GM19035 (cell line): ENCODE measurements around the gene COL4A3.
A peak's percentile ranks its signal among the peaks of the same experiment; 100 is the strongest.

ENCODE experiments used
- ATAC-seq: cut with Tn5 transposase; IDR thresholded peaks from one replicate; pipeline ENCODE4 v1.9.1; 2021; ENCODE audit not compliant: unreplicated experiment

Gene COL4A3

DNA sequence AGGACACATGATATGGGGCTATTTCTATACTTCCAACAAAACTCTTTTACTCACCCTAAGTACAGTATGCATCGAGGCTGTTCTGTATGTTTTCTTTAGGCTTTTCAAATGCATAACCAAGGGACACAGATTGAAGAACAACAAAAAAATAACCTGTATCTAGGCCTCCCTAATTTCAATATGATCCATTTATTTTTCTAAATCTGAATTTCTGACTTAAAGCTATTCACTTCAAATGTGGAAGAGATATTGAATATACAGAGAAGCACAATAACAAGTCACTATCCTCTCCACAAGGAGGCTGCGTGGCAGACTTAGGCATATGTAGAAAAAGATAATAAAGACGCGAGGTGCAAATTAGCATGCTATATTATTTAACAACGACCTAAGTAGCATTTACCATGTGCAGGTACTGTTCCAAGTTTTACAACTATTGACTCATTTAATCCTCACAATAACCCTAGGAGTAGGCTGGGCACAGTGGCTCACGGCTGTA is 121.4 kb downstream of the COL4A3 start:
- ATAC-seq: no peak

- no peak for ATAC-seq
Observed at GRCh38 chr2:227287771-227288170, 123.3 kb downstream of the COL4A3 start.

DNA sequence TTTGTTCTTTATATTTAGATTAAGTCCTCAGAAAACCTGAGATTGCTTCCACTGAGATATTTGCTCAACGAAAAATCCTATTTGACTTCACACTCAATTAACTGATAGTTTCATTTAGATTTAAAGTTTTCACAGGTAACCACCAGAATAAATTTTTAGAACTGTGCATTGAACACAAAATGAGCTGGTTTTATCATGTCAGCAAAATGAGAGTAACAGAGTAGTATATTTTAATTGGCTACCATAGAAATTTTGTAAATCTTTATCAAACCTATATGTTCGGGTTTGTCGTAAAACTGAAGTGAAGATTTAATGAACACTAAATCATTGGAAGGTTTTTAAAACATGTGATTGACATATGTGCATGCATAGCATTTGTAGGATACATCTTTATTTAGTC is 127.9 kb downstream of the COL4A3 start:
- no peak for ATAC-seq

DNA sequence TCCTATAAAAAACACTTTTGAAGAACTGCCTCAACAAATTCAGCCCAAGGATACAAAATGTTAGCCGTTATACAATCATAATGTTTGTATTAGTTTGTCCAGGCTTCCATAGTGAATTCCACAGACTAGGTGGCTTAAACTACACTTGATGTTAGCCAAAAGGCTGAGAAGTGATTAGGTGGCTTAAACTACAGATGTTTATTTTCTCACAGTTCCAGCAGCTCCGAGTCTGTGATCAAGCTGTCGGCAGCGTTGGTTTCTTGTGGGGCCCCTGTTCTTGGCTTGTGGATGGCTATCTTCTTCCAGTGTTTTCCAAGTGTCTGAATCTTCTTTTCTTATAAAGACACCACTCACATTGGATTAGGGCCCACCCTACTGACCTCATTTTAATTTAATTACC is 129.1 kb downstream of the COL4A3 start:
- no peak for ATAC-seq

DNA sequence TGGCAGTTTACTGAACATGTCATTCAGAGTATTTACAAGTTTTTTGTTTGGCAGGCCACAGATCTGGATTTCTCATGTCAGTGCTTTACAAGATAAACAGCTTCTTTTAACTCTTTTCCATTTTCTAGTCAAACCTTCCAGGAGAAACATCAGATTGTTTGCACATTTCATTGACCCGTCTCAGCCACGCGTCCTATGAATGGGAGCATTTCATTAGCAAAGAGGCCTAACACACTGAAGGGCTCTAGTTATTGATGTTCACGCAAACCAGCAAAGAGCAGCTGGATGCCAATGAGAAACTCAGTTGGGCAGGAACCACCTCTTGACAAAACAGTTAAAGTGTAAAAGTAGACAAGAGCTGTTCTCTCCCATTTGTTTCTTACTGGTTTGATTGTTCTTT is 131.4 kb downstream of the COL4A3 start:
- no peak for ATAC-seq

GRCh38 chr2:227296671-227297405 is 132.4 kb downstream of the COL4A3 start:
- no peak for ATAC-seq

GRCh38 chr2:227301523-227301922 is 137.1 kb downstream of the COL4A3 start:
- no peak for ATAC-seq

DNA sequence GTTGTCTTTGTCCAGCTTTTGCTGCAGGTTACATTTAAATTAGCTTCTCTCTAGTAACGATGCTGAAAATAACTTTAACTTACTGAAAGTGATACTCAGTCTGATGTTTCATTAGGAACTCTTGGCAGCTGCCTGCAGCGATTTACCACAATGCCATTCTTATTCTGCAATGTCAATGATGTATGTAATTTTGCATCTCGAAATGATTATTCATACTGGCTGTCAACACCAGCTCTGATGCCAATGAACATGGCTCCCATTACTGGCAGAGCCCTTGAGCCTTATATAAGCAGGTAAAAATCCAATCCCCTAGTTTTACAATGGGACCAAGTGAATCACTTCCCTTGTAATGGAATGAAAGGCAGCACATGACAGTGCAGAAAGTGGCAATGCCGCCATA is 144.4 kb downstream of the COL4A3 start:
- ATAC-seq: peak; percentile 71

GRCh38 chr2:227310756-227311110 is 146.3 kb downstream of the COL4A3 start:
- no peak for ATAC-seq

GRCh38 chr2:227311861-227312506 is 147.6 kb downstream of the COL4A3 start:
- no peak for ATAC-seq

DNA sequence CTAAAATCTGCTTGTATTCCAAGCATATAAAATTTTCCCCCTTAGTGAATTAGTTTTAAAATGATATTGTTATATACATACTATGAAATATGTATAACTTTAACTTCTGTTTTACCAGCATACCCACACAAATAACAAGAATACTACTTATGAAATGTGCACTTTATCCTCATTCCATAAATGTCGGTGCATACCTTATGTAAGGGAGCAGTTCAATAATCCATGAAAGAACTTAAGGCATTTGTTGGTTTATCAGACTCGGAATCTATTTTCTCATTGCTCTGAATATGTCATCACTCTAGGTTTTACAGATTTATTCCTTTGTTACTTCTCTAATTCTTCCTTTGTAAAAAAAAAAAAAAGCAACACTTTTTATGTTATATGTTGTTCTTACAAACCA is 148.2 kb downstream of the COL4A3 start:
- ATAC-seq: no peak

DNA sequence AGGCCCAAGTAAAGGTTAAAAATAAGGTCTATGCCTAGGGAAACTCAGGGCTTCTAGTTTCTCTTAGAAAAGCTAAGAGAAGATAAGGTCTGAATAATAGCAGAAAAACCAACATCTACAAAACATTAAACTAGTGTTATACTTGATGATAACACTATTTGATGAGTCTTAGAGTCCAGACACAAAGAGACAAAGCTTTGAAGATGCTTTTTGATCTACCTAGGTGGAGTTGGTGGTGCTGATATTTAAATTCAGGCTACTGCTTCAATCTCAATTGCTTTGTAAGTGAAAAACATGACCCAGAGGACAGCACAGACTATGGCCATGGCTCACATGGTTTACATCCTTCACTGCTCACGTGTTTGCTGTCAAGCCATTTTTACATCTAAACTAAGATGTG is 148.9 kb downstream of the COL4A3 start:
- ATAC-seq: no peak

DNA sequence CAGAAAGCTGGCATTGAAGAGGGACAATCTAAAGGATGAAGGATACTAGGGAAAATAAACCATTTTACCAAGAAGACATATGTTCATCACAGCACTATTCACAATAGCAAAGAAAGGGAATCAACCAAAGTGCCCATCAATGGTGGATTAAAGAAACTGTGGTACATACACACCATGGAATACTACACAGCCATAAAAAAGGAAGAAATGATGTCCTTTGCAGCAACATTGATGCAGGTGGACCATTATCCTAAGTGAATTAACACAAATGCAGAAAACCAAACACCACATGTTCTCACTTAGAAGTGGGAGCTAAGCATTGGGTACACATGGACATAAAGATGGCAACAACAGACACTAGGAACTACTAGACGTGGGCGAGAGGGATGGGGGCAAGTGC is 153.4 kb downstream of the COL4A3 start:
- no peak for ATAC-seq

DNA sequence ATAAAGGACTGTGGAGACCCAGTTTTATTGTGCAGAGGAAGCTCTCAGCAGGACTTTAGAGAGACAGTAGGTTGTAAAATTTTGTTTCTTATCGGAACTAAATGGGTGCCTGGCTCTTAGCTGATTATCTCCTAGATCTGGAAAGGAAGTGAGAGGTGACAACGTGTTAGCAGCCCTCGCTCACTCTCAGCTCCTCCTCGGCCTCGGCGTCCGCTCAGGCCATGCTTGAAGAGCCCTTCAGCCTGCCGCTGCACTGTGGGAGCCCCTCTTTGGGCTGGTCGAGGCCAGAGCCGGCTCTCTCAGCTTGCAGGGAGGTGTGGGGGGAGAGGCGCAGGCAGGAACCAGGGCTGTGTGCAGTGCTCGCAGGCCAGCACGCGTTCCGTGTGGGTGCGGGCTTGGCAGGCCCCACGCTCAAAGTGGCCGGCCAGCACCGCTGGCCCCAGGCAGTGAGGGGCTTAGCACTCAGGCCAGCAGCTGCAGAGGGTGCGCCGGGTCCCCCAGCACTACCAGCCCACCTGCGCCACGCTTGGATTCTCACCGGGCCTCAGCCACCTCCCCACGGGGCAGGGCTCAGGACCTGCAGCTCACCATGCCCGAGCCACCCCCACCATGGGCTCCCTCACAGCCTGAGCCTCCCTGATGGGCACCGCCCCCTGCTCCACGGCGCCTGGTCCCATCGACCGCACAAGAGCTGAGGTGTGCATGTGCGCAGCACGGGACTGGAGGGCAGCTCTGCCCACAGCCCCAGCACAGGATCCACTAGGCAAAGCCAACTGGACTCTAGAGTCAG is 156.1 kb downstream of the COL4A3 start:
- ATAC-seq: no peak

DNA sequence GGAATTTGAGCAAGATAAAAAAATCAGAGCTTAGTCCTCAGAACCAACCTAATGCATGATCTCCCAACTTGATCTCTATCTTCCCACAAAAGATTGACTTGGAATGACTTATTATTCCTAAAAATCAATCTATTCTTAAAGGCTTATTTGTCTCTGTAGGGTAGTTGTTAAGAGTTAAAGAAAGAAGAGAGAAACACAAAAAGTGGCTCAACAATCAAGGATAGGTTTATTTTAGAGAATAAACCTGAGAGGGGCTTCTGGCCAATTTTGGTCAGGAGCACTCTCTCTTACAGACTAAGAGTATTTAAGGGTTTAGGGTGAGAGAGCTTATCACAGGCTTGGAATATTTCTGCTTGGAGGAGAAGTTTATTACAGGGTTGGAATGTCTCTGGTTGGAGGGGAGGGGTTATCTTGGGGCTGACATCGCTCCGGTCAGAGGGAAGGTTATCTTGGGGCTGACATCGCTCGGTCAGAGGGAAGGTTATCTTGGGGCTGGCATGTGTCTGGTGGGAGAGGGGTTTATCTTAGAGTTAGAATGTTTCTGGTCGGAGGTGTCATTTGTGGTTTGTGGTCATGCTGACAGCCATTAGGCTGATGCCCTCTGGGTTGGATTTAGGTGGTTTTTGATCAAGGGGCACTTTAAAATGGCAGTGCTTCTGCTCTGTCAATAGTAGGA is 158.2 kb downstream of the COL4A3 start:
- no peak for ATAC-seq

- no peak for ATAC-seq
Observed at GRCh38 chr2:227323818-227324217, 159.4 kb downstream of the COL4A3 start.

- ATAC-seq: no peak
Observed at GRCh38 chr2:227324642-227324994, 160.2 kb downstream of the COL4A3 start.

DNA sequence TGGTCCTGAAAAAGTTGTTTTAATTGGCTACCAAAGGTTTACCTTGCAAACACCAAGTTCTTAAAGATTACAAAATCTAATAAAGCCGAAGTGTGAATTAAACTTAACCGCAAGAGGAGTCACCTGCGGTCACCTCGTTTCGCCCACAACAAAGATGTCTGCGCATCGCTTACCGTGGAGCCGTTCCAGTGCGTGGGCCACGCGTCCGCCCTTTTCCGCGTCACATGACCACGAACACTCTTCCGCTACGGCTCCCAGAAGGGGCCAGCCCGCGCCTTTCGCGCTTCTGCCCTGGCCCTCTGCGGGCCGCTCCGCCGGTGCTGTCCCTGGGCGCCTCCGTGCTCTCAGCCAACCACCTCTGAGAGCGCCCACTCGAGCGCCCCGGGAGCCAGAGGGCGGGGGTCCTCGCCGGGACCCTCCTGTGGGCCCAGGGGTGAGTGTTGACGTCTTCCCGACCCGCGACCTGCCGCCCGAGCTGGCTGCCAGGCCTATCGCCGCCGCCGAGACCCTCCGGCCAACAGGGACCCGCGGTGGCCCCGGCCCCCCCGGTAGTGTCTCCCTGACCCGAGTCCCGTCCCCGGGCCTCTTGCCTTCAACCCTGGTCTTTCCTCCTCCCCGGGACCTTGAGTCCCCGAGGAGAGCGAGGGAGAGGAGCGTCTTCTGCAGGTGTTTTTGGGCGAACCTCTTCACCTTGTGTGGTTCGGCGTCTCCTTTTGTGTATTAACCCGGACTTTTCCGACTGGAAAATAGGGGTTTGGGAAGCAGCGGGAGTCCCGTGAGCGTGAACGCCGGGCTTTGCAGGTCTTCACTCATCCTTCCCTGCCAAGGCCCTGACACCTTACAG is 160.8 kb downstream of the COL4A3 start, which contains the start of gene MFF:
MFF (plus strand) TSS at position 257 of the 844 bp plus-strand sequence. CDS start 5,415 bp downstream, outside the sequence.
- ATAC-seq: peak; percentile 98

DNA sequence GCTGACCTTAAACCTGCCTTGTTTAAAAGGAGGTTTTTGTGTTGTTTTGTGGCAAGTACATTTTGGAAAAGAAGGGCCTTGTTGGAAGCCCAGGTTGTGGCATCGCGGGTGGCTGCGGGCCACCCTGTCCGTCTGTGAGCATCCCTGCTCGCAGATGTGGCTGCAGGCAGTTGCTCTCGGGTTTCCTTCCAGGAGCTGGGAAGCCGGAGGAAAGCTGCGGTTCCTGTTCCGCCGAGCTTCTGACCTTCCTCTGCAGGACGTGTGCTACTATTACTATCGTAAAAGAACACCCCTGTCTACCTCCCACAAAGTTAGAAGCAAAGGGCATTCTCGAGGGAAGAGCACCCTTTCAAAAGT is 161.4 kb downstream of the COL4A3 start:
- ATAC-seq: peak; percentile 2

DNA sequence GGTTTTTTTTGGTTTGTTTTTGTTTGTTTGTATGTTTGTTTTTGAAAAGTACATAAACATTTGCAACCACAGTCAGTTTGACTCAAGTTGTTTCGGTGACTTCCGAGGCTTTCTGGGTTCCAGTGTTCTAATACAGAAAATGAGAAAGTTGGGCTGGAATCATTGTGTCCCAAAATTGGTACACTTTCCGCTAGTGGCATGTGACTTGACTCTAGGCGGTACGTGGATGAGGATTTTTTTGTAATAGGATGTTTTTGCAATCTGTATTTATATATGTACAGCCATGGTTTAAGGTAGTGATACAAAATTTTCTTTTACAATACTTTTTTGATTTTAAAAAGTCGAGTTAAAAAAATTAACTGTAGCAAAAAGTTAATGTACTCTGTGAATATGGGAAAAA is 162.4 kb downstream of the COL4A3 start:
- no peak for ATAC-seq
